Keratinocyte (primary cell): ENCODE results near the gene CABLES2. TPM values are rescaled to one million over a fixed set of nuclear protein-coding genes. Genes with fewer than 3 reads are reported as not detected.

Source experiments
- DNase-seq: peaks from one replicate; pipeline ENCODE4 v3.0.0-alpha.2; 2011; ENCODE audit warnings: low read depth, missing footprints, low spot score
- FAIRE-seq: peaks from 2 replicates; lab custom pipeline; 2011; peaks lifted over from hg19 to GRCh38; lab: Jason Lieb, UNC
- H2AFZ ChIP-seq: 2 replicates; pipeline ENCODE4 v1.6.0; 2012; ENCODE audit warnings: low read length, control low read depth, inconsistent platforms; ENCODE audit not compliant: control insufficient read depth
- H3K27ac ChIP-seq: 2 replicates; pipeline ENCODE4 v1.5.1; 2011; ENCODE audit warnings: low read length; ENCODE audit not compliant: control insufficient read depth, insufficient read depth
- H3K27me3 ChIP-seq: 3 replicates; pipeline ENCODE4 v1.6.0; 2011; ENCODE audit warnings: low read length; ENCODE audit not compliant: control insufficient read depth, insufficient read depth; ENCODE audit errors: extremely low read depth
- H3K36me3 ChIP-seq, 2 experiments: 2 replicates in 1 of 2; 3 replicates in 1 of 2; pipeline ENCODE4 v1.5.1; 2011; ENCODE audit warnings: low read length in 2 of 2, mild to moderate bottlenecking in 1 of 2; ENCODE audit not compliant: control insufficient read depth in 2 of 2, insufficient read depth in 2 of 2; ENCODE audit errors: extremely low read depth in 1 of 2
- H3K4me1 ChIP-seq: 3 replicates; pipeline ENCODE4 v1.5.1; 2011; ENCODE audit warnings: low read length; ENCODE audit not compliant: control insufficient read depth, insufficient read depth; ENCODE audit errors: extremely low read depth
- H3K4me2 ChIP-seq: 3 replicates; pipeline ENCODE4 v1.6.0; 2011; ENCODE audit warnings: low read depth, low read length; ENCODE audit not compliant: control insufficient read depth, insufficient read depth; ENCODE audit errors: extremely low read depth
- H3K4me3 ChIP-seq, 3 experiments: fragments of 200-600 bp in 1 of 3; sonication (generic) in 1 of 3; 2 replicates in 2 of 3; 3 replicates in 1 of 3; pipeline ENCODE4 v1.5.1; 2011 to 2016; ENCODE audit warnings: low read length in 3 of 3, mild to moderate bottlenecking in 3 of 3, control low read depth in 2 of 3, inconsistent platforms in 1 of 3, low read depth in 1 of 3, mixed read lengths in 1 of 3, mixed run types in 1 of 3, moderate library complexity in 1 of 3; ENCODE audit not compliant: control insufficient read depth in 2 of 3, insufficient read depth in 2 of 3; ENCODE audit errors: extremely low read depth in 1 of 3
- H3K79me2 ChIP-seq: 2 replicates; pipeline ENCODE4 v1.6.0; 2012; ENCODE audit warnings: low read length; ENCODE audit not compliant: control insufficient read depth, insufficient read depth
- H3K9ac ChIP-seq: 3 replicates; pipeline ENCODE4 v1.6.0; 2011; ENCODE audit warnings: low read length; ENCODE audit not compliant: control insufficient read depth, insufficient read depth; ENCODE audit errors: extremely low read depth
- H3K9me1 ChIP-seq: 3 replicates; pipeline ENCODE4 v1.6.0; 2011; ENCODE audit warnings: low read length; ENCODE audit not compliant: control insufficient read depth, insufficient read depth; ENCODE audit errors: extremely low read depth
- H3K9me3 ChIP-seq: 2 replicates; pipeline ENCODE4 v1.5.1; 2012; ENCODE audit warnings: low read depth, low read length; ENCODE audit not compliant: control insufficient read depth
- H4K20me1 ChIP-seq: 3 replicates; pipeline ENCODE4 v1.6.0; 2011; ENCODE audit warnings: low read length; ENCODE audit not compliant: control insufficient read depth, insufficient read depth; ENCODE audit errors: extremely low read depth
- EZH2 ChIP-seq: IDR thresholded peaks from one replicate; pipeline ENCODE4 v1.6.1; 2012; ENCODE audit warnings: inconsistent platforms, mild to moderate bottlenecking, low read length, moderate library complexity
- dilution Hi-C: fragments of 300-500 bp; cut with MboI; formaldehyde crosslinking; loops from one replicate; pipeline ENCODE4 v1.7.0; 2020; ENCODE audit warnings: low sequenced_read_pairs; ENCODE audit not compliant: extremely low pct_ligation_motif_present
- polyA plus RNA-seq, 5 experiments: library from polyadenylated mRNA; depleted of rRNA in 3 of 5; stranded (reverse) in 3 of 5; stranded (forward) in 1 of 5; unstranded in 1 of 5; fragments of >200 nt; gene quantifications; 1 replicate in 1 of 5; 2 replicates in 3 of 5; 3 replicates in 1 of 5; pipeline versions ENCODE4 v1.2.1 to v1.2.3, GENCODE V29; 2011 to 2012; ENCODE audit warnings: missing spikeins in 2 of 5, low read depth in 1 of 5, low replicate concordance in 1 of 5
- TF ChIP-seq, protein P1 (sequence below), 3 experiments: IDR thresholded peaks in 1 of 3; conservative IDR thresholded peaks in 1 of 3; optimal IDR thresholded peaks in 1 of 3; 2 replicates in 2 of 3; 3 replicates in 1 of 3; pipeline versions ENCODE3 to v1.5.1; 2011; ENCODE audit warnings: low read length in 3 of 3, mild to moderate bottlenecking in 3 of 3, moderate library complexity in 2 of 3, control low read depth in 1 of 3, inconsistent platforms in 1 of 3; ENCODE audit not compliant: insufficient read depth in 2 of 3; ENCODE audit errors: extremely low read depth in 1 of 3

The CABLES2 gene
- polyA plus RNA-seq, 1 donor (not counting 4 experiments of a cell fraction or from before 2014, with no cell fraction given): 2.2 TPM

DNA sequence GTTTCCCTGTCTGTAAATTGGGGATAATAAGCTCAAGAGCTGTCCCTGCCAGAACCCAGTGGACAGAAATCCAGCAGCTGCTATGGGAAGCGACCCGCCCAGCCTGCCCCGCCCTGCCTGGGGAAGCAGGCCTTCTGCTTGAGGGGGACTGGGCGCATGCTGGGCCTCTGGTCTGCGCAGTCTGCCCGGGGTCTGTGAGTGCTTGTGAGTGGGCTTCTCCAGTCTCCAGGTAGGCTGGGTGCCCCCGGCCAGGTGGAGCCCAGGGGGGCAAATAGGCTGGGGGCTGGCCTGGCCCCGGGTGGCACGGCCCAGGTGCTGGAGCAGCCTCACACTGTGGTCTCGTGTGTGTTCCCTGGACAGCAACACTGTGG lies 20.9 kb upstream of the CABLES2 start:
- no peak for FAIRE-seq
- Histone ChIP-seq H3K27me3 (peaks cover 26% of the 10 kb centered on the region), H3K27ac (no peak overlapping the region), H3K4me3 (no peak overlapping the region), H3K4me1 (peaks cover 12% of the 10 kb centered on the region), H2AFZ (no peak overlapping the region), H3K9me3 (no peaks in the 10 kb centered on the region), H3K4me2 (peak overlapping the region; percentile 5), H3K9me1 (no peaks in the 10 kb centered on the region), H3K79me2 (no peaks in the 10 kb centered on the region), H4K20me1 (peaks cover 3% of the 10 kb centered on the region), H3K9ac (no peak overlapping the region), H3K36me3 (no peaks in the 10 kb centered on the region)
- dilution Hi-C loops: loop anchor here (25.0 kb wide), 1 partner anchor 109 kb away; no protein-coding TSS in a partner anchor
- no peak for TF ChIP-seq EZH2
- TF ChIP-seq, protein P1, sequence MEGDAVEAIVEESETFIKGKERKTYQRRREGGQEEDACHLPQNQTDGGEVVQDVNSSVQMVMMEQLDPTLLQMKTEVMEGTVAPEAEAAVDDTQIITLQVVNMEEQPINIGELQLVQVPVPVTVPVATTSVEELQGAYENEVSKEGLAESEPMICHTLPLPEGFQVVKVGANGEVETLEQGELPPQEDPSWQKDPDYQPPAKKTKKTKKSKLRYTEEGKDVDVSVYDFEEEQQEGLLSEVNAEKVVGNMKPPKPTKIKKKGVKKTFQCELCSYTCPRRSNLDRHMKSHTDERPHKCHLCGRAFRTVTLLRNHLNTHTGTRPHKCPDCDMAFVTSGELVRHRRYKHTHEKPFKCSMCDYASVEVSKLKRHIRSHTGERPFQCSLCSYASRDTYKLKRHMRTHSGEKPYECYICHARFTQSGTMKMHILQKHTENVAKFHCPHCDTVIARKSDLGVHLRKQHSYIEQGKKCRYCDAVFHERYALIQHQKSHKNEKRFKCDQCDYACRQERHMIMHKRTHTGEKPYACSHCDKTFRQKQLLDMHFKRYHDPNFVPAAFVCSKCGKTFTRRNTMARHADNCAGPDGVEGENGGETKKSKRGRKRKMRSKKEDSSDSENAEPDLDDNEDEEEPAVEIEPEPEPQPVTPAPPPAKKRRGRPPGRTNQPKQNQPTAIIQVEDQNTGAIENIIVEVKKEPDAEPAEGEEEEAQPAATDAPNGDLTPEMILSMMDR (optimal IDR thresholded peaks at IDR 0.05 in 1 of 3, IDR thresholded peaks at IDR 0.05 in 1 of 3, conservative IDR thresholded peaks at IDR 0.05 in 1 of 3; ENCODE audit: extremely low read depth in 1 of 3, insufficient read depth in 2 of 3, low read length in 3 of 3): no peak
- DNase-seq: no peak

DNA sequence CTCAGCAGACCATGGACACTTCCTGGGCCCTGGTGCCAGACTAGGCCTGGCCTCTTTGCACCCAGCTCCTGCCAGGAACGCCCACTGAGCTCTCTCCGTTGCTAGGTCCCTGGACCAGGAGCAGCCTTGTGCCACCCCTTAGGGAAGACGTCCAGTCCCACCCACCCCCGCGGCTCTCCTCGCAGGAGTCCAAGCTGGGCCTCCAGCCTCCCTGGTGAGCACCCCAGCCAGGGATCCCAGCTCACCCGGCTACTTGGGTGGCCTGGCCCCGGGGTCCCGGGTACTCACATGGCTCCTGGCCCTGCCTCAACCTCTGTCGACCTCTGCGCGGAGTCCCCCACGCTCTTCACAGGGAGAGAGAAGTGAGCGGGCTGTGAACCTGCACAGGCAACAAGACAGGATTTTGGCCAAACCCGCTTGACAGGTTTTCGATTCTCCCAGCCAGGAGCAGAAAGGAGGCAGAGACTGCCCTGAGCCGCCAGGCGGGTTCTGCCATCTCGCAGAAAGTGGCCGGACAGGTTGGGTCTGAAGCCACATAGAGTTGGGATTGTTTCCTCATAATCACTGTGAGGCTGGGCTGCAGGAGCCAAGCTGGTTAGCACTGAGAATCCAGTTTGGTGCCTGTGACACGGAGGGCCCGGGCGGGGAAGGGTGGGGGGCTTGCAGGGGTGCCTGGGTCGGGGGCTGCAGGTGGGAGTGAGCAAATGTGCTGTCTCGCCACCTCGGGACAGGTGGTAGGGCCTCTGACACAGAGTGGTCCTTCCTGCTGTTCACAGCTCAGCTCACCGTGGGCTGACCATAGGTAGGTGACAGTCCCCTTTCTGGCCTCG lies 20.3 kb upstream of the CABLES2 start, which contains the start of gene RBBP8NL:
Gene RBBP8NL (minus strand): TSS at position 368 of the 830 bp plus-strand sequence. CDS start 7,892 bp downstream, outside the sequence.
- H4K20me1 ChIP-seq: peaks cover 3% of the 10 kb centered on the region
- H3K27me3 ChIP-seq: peaks cover 27% of the 10 kb centered on the region
- H3K36me3 ChIP-seq: no peaks in the 10 kb centered on the region
- dilution Hi-C loops: loop anchor here (25.0 kb wide), 1 partner anchor 110 kb away; no protein-coding TSS in a partner anchor
- no peak within 1 kb of the TSS for H3K4me3 ChIP-seq
- H3K4me2 ChIP-seq: peak within 1 kb of the TSS; percentile 22
- H2AFZ ChIP-seq: no peak within 1 kb of the TSS
- FAIRE-seq: peak; percentile 93
- H3K9me1 ChIP-seq: no peaks in the 10 kb centered on the region
- peaks cover 12% of the 10 kb centered on the region for H3K4me1 ChIP-seq
- no peak within 1 kb of the TSS for H3K9ac ChIP-seq
- H3K9me3 ChIP-seq: no peaks in the 10 kb centered on the region
- no peaks in the 10 kb centered on the region for H3K79me2 ChIP-seq
- H3K27ac ChIP-seq: no peak within 1 kb of the TSS
- TF ChIP-seq EZH2: no peak
- TF ChIP-seq, protein P1 (optimal IDR thresholded peaks at IDR 0.05 in 1 of 3, IDR thresholded peaks at IDR 0.05 in 1 of 3, conservative IDR thresholded peaks at IDR 0.05 in 1 of 3; ENCODE audit: extremely low read depth in 1 of 3, insufficient read depth in 2 of 3, low read length in 3 of 3): peak; percentile 49 to 73 (median 53)
- peak; percentile 36 for DNase-seq
